T-cell (primary cell): Measurements from ENCODE around the gene GAS5. TPM values are rescaled to one million over a fixed set of nuclear protein-coding genes. Genes with fewer than 3 reads are reported as not detected.

ENCODE experiments used
- ATAC-seq, 4 experiments: fragments of 200-7000 bp in 3 of 4; fragments of 150-1000 bp in 1 of 4; cut with Tn5 transposase; replicated peaks in 1 of 4; 1 replicate in 3 of 4; 2 replicates in 1 of 4; pipeline ENCODE4 v1.10.0; 2021; ENCODE audit warnings: moderate library complexity in 3 of 4, mild to moderate bottlenecking in 2 of 4, moderate number of reproducible peaks in 1 of 4
- CTCF ChIA-PET, 2 donors: fragments of 300-600 bp; sonication (Branson Sonifier 250); formaldehyde crosslinking; loops; one replicate each; lab custom pipeline; 2022; ENCODE audit warnings: antibody characterized with exemption in 2 of 2; lab: Charles Lee
- POLR2A ChIA-PET, 2 donors: fragments of 300-600 bp; sonication (Branson Sonifier 250); formaldehyde crosslinking; loops; one replicate each; lab custom pipeline; 2022; ENCODE audit warnings: antibody characterized with exemption in 2 of 2; lab: Charles Lee
- DNase-seq, 35 experiments: peaks; one replicate each; pipeline versions ENCODE4 v3.0.0 to v3.0.0-alpha.2; 2013 to 2023
- H3K27ac ChIP-seq: one replicate; pipeline ENCODE4 v1.5.1; 2013; ENCODE audit warnings: low read length
- H3K27me3 ChIP-seq, 2 experiments: replicated peaks in 1 of 2; 1 replicate in 1 of 2; 2 replicates in 1 of 2; pipeline versions ENCODE4 v1.6.1 to v1.7.0; 2013; ENCODE audit warnings: low read length in 1 of 2, mixed read lengths in 1 of 2; ENCODE audit not compliant: control insufficient read depth in 2 of 2, insufficient read depth in 2 of 2; ENCODE audit errors: extremely low read depth in 1 of 2
- H3K36me3 ChIP-seq, 2 donors: 1 replicate in 1 of 2; 2 replicates in 1 of 2; pipeline versions ENCODE4 v1.6.1 to v1.7.0; 2013; ENCODE audit warnings: low read length in 1 of 2; ENCODE audit not compliant: control insufficient read depth in 2 of 2, insufficient read depth in 1 of 2; ENCODE audit errors: extremely low read depth in 1 of 2
- H3K4me1 ChIP-seq, 2 experiments: 1 replicate in 1 of 2; 2 replicates in 1 of 2; pipeline versions ENCODE4 v1.6.1 to v1.7.0; 2013; ENCODE audit warnings: low read length in 2 of 2, mixed read lengths in 1 of 2; ENCODE audit not compliant: insufficient read depth in 2 of 2, control insufficient read depth in 1 of 2; ENCODE audit errors: extremely low read depth in 1 of 2
- H3K4me3 ChIP-seq, 2 donors: 1 replicate in 1 of 2; 2 replicates in 1 of 2; pipeline versions ENCODE4 v1.5.1 to v1.7.0; 2013; ENCODE audit warnings: mild to moderate bottlenecking in 2 of 2, low read length in 1 of 2, moderate library complexity in 1 of 2; ENCODE audit not compliant: control insufficient read depth in 1 of 2; ENCODE audit errors: extremely low read depth in 1 of 2
- H3K9me3 ChIP-seq: 2 replicates; pipeline ENCODE4 v1.7.0; 2013
- H3K27ac Mint-ChIP-seq, 2 donors: one replicate each; pipeline ENCODE4 v1.8.0; 2020 to 2021; ENCODE audit warnings: mild to moderate bottlenecking in 2 of 2, mixed read lengths in 2 of 2
- H3K27me3 Mint-ChIP-seq, 2 donors: one replicate each; pipeline ENCODE4 v1.8.0; 2021 to 2022; ENCODE audit warnings: mixed read lengths in 2 of 2
- H3K36me3 Mint-ChIP-seq: one replicate; pipeline ENCODE4 v1.8.0; 2021; ENCODE audit warnings: mixed read lengths
- H3K4me1 Mint-ChIP-seq, 3 donors: one replicate each; pipeline ENCODE4 v1.8.0; 2020 to 2022; ENCODE audit warnings: mixed read lengths in 3 of 3, mild to moderate bottlenecking in 1 of 3
- H3K4me3 Mint-ChIP-seq, 3 donors: one replicate each; pipeline ENCODE4 v1.8.0; 2020 to 2022; ENCODE audit warnings: mild to moderate bottlenecking in 3 of 3, mixed read lengths in 3 of 3, moderate library complexity in 3 of 3
- H3K9me3 Mint-ChIP-seq, 3 donors: one replicate each; pipeline ENCODE4 v1.8.0; 2020 to 2022; ENCODE audit warnings: mixed read lengths in 3 of 3
- WGBS: methylation state at CpG from one replicate; pipeline ENCODE4 v1.1.5; 2013; ENCODE audit warnings: missing lambda C conversion rate; ENCODE audit not compliant: insufficient coverage; 5-methylcytosine and 5-hydroxymethylcytosine counted together
- total RNA-seq, 35 experiments: library from RNA in 6 of 35; stranded (reverse) in 6 of 35; fragments of 120-200 nt in 1 of 35; gene quantifications; one replicate each; pipeline versions ENCODE4 v1.2.1 to v1.2.4 and lab custom pipeline; 2013 to 2026

Gene GAS5
- total RNA-seq, 5 donors from 2014 or later (not counting 1 experiment from before 2014, with no cell fraction given) = 638 to 881 (median 772) TPM

DNA sequence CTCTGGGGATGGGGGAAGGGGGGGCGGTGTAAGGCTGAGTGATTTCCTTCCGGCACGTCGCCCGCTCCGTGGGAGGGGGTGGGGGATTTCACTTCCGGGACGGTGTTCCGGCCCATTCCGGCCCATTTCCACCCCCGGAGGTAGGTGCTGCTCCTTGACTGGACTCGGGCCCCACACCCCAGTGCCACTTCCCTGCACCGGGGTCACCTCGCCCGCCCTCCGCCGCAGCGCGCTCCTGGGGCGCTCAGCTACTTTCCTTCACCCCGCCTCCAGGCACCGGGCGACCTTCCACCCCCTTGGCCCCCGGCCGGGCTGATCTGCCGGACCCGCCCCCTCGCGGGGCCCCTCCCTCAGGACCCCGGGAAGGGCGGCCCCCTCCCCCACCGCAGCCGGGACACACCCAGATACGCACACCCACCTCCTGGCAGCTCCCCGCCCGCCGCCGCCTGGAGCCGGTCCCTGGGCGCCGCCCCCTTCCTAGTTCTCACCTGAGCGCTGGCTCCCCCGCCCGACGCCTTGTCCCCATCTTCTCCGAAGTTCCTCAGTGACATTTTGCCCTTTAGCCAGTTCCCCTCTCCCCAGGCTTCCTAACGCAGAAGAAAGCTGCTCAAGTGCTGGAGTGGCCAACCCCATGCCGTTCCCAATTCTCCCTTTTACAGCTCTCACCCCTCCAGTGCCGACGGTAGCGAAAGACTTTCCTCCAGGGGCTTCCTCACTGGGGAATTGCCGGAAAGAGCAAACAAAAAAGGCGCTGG is 654 bp upstream of the GAS5 start, which contains the start of gene ZBTB37:
ZBTB37 (plus strand) TSS at position 115 of the 755 bp plus-strand sequence. CDS start 1,846 bp downstream, outside the sequence.
- ChIA-PET POLR2A (interaction anchor here (0.5 to 1.9 kb wide), 12 partner anchors 98 to 1829 kb away, joined by 3 to 10 read pairs (median 4); partner anchors contain the start of genes KLHL20 (in 1 of the 2) and SUCO (in 1 of the 2)), CTCF (interaction anchor here (0.9 to 1.2 kb wide), 5 partner anchors 44 to 439 kb away, joined by 3 to 5 read pairs (median 4); partner anchors contain the start of gene DARS2 (in 1 of the 2))
- Mint-ChIP-seq H3K4me1 (peaks cover 78 to 87% (median 83%) of the 10 kb centered on the region in 3 donors), H3K36me3 (peaks cover 42% of the 10 kb centered on the region), H3K4me3 (peak within 1 kb of the TSS; percentile 92 to 96 (median 95)), H3K9me3 (no peaks in the 10 kb centered on the region), H3K27ac (peak within 1 kb of the TSS; percentile 97 to 98), H3K27me3 (no peaks in the 10 kb centered on the region)
- Histone ChIP-seq H3K27me3 (no peaks in the 10 kb centered on the region), H3K27ac (peak within 1 kb of the TSS; percentile 93), H3K36me3 (peaks cover 11 to 40% of the 10 kb centered on the region in 2 donors), H3K4me3 (peak within 1 kb of the TSS; percentile 83 to 94), H3K9me3 (no peaks in the 10 kb centered on the region), H3K4me1 (peaks cover 24 to 45% of the 10 kb centered on the region in 2 experiments)
- ATAC-seq (peak; percentile 60 to 67 (median 65)), DNase-seq (peak; percentile 64 to 90 (median 76))
- 0% methylated on average over 48 of the region's 53 CpGs for WGBS

DNA sequence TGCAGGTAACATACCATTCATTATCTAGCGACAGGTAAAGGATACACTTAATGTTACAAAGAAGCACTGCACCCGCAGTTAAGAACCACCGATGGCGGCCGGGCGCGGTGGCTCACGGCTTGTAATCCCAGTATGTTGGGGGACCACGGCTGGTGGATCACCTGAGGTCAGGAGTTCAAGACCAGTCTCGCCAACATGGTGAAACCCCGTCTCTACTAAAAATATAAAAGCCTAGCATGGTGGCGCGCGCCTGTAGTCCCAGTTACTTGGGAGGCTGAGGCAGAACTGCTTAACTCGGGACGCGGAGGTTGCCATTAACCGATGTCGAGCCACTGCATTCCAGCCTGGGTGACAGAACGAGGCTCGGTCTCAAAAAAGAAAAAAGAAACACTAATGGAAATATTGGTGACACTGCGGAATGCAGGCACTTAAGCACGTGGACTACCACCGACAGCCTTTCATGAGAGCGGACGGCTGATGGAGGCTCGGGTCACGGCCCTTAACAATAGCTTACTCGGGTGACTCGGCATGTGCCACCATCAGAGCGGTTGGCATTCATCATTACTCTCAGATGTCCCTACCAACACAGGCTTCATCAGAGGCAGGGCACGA is 542 bp downstream of the GAS5 start:
- H3K27ac Mint-ChIP-seq = peak overlapping the region; percentile 97 to 98
- Histone ChIP-seq H3K27ac (peak overlapping the region; percentile 93), H3K4me3 (peak overlapping the region; percentile 77 to 94), H3K4me1 (peaks cover 24 to 47% of the 10 kb centered on the region in 2 experiments), H3K36me3 (peaks cover 16 to 51% of the 10 kb centered on the region in 2 donors), H3K27me3 (no peaks in the 10 kb centered on the region), H3K9me3 (no peaks in the 10 kb centered on the region)
- peaks cover 39% of the 10 kb centered on the region for H3K36me3 Mint-ChIP-seq
- ChIA-PET CTCF (no interaction called here), POLR2A (interaction anchor here (0.7 to 1.9 kb wide), 4 partner anchors 43 to 1335 kb away, joined by 3 to 10 read pairs (median 4); partner anchors contain the start of genes CENPL (in 1 of the 2), DARS2 (in 1 of the 2), KLHL20 (in 1 of the 2) and SUCO (in 1 of the 2))
- DNase-seq (peak in 3 of 35 experiments; percentile 3 to 25 (median 7)), ATAC-seq (peak in 1 of 4 experiments; percentile 4)
- H3K4me3 Mint-ChIP-seq = peak overlapping the region; percentile 92 to 96 (median 95)
- H3K9me3 Mint-ChIP-seq = no peaks in the 10 kb centered on the region
- H3K4me1 Mint-ChIP-seq = peaks cover 72 to 81% (median 73%) of the 10 kb centered on the region in 3 donors
- H3K27me3 Mint-ChIP-seq = no peaks in the 10 kb centered on the region
- WGBS = 1% methylated on average over 29 of the region's 32 CpGs

GRCh38 chr1:173866413-173867115 is 1.2 kb downstream of the GAS5 start:
- peak overlapping the region; percentile 77 to 94 for H3K4me3 ChIP-seq
- no peak for ATAC-seq
- POLR2A ChIA-PET = interaction anchor here in 1 of 2 donors (0.7 kb wide), 1 partner anchor 43 kb away, joined by 3 read pairs; no protein-coding TSS in a partner anchor

GRCh38 chr1:173865468-173866164 is 2.2 kb downstream of the GAS5 start:
- Histone ChIP-seq H3K36me3 (peaks cover 16 to 45% of the 10 kb centered on the region in 2 donors), H3K9me3 (no peaks in the 10 kb centered on the region), H3K4me1 (peaks cover 24 to 34% of the 10 kb centered on the region in 2 experiments), H3K27ac (peak overlapping the region; percentile 93), H3K27me3 (no peaks in the 10 kb centered on the region), H3K4me3 (no peak overlapping the region)
- Mint-ChIP-seq H3K36me3 (peaks cover 39% of the 10 kb centered on the region), H3K9me3 (no peaks in the 10 kb centered on the region), H3K27ac (peak overlapping the region; percentile 97 to 98), H3K4me3 (peak overlapping the region; percentile 92 to 96 (median 95)), H3K27me3 (no peaks in the 10 kb centered on the region), H3K4me1 (peaks cover 58 to 70% (median 59%) of the 10 kb centered on the region in 3 donors)
- DNase-seq = no peak
- WGBS = 6% methylated on average over 2 of the region's 4 CpGs
- ATAC-seq = no peak
- ChIA-PET CTCF (interaction anchor here (0.5 to 1.6 kb wide), 3 partner anchors 70 to 436 kb away, joined by 3 to 11 read pairs (median 3); no protein-coding TSS in a partner anchor), POLR2A (interaction anchor here (0.5 to 1.1 kb wide), 7 partner anchors 8 to 1127 kb away, joined by 3 to 6 read pairs (median 3); no protein-coding TSS in a partner anchor)

More at GRCh38 chr1:173866413-173867115, 1.2 kb downstream of the GAS5 start:
- Mint-ChIP-seq H3K36me3 (peaks cover 43% of the 10 kb centered on the region), H3K4me1 (peaks cover 68 to 80% (median 69%) of the 10 kb centered on the region in 3 donors), H3K4me3 (peak overlapping the region; percentile 92 to 96 (median 95)), H3K27me3 (no peaks in the 10 kb centered on the region), H3K27ac (peak overlapping the region; percentile 97 to 98), H3K9me3 (no peaks in the 10 kb centered on the region)
- Histone ChIP-seq H3K9me3 (no peaks in the 10 kb centered on the region), H3K27me3 (no peaks in the 10 kb centered on the region), H3K4me1 (peaks cover 24 to 43% of the 10 kb centered on the region in 2 experiments), H3K36me3 (peaks cover 16 to 51% of the 10 kb centered on the region in 2 donors), H3K27ac (peak overlapping the region; percentile 93)
- 0% methylated on average over 1 of the region's 2 CpGs for WGBS
- no peak for DNase-seq
- CTCF ChIA-PET = interaction anchor here in 1 of 2 donors (0.7 kb wide), 1 partner anchor 437 kb away, joined by 3 read pairs; no protein-coding TSS in a partner anchor

DNA sequence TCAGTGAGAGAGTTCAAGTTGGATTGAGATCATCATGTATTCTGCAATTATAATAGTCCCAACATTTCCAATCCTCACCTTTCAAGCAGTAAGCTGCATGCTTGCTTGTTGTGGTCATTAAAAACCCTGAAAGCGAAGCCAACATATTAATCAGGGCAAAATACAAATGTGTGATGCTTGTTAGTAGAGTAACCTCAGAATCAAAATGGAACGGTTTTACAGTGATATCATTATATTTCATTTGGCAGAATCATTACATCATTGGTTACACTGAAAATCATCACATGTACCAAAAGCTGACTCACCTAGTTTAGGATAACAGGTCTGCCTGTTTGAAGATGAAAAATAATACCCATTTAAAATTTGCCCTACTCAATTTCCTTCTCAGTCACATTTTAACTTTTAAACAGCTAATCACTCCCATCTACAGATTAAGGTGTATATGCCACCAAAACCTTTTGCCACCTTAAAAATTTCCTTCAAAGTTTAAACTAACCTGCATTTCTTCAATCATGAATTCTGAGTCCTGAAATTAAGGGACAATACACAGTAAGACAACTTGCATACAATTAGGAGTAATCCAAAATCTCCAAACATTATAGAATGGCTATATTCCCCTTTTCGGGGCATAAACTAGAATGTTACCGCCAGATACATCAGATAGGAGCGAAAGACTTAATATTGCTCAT is 3.5 kb downstream of the GAS5 start:
- 83% methylated on average over 1 of the region's 5 CpGs for WGBS
- Histone ChIP-seq H3K27me3 (no peaks in the 10 kb centered on the region), H3K36me3 (peaks cover 16 to 54% of the 10 kb centered on the region in 2 donors), H3K9me3 (no peaks in the 10 kb centered on the region), H3K27ac (peak overlapping the region; percentile 25), H3K4me3 (no peak overlapping the region), H3K4me1 (peaks cover 23 to 26% of the 10 kb centered on the region in 2 experiments)
- peaks cover 45 to 57% (median 47%) of the 10 kb centered on the region in 3 donors for H3K4me1 Mint-ChIP-seq
- ChIA-PET CTCF (interaction anchor here in 1 of 2 donors (1.6 kb wide), 1 partner anchor 353 kb away, joined by 3 read pairs; no protein-coding TSS in a partner anchor), POLR2A (interaction anchor here (0.6 to 1.0 kb wide), 5 partner anchors 9 to 443 kb away, joined by 3 to 6 read pairs (median 3); no protein-coding TSS in a partner anchor)
- peak overlapping the region; percentile 97 to 98 for H3K27ac Mint-ChIP-seq
- no peaks in the 10 kb centered on the region for H3K27me3 Mint-ChIP-seq
- H3K36me3 Mint-ChIP-seq = peaks cover 43% of the 10 kb centered on the region
- ATAC-seq (no peak), DNase-seq (no peak)
- no peaks in the 10 kb centered on the region for H3K9me3 Mint-ChIP-seq
- peak overlapping the region; percentile 57 to 96 (median 92) for H3K4me3 Mint-ChIP-seq
